ENCODE measurements around the gene MCM3AP. TPM values are rescaled to one million over a fixed set of nuclear protein-coding genes. Genes with fewer than 3 reads are reported as not detected.
A peak's percentile ranks its signal among the peaks of the same experiment; 100 is the strongest.
"Not testable (repeated sequence)": the region's sequence is repeated elsewhere in the genome, so short reads cannot be mapped to it uniquely, and the experiment has no call there.

MCM3AP gene
- total RNA-seq, 1 experiment from 2014 or later: 57.8 TPM

DNA sequence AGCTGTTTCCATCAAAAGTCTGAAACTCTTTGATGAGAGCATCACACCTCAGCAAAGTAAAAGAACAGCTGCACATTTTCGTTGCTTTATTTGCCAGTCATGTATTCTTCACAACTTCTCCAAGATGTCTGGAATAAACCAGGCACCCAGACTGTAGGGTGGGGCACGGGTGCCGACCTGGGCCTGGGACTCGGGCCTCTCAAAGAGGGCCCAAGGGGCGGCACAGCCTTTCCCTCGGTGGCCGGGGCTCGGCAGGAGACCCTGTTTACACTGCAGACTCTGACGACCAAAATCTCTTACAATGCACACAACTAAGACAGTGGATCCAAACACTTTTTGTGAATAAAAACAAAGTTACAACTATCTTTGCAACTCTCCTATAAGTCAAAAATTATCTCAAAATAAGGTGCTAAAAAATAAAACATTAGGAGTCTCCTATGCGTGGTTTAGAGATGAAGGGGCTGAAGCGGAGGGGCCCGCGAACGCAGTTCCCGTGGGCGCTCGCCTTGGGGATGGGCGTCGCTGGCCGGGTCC, 57.5 kb downstream of the MCM3AP start:
- Histone ChIP-seq H2AFZ (peak overlapping the region; percentile 85), H3K9me2 (ENCODE audit: insufficient read depth) (no peaks in the 10 kb centered on the region), H3F3A (ENCODE audit: insufficient read depth, low read depth) (peaks cover 4% of the 10 kb centered on the region; the same call in 1 of the 2 replicates), H3K9me3 (ENCODE audit: insufficient read depth, low read depth) (no peaks in the 10 kb centered on the region), H3K27me3 (ENCODE audit: insufficient read depth, low read depth) (no peaks in the 10 kb centered on the region), H3K4me1 (replicated peaks; ENCODE audit: insufficient read depth) (peaks cover 28% of the 10 kb centered on the region), H3K79me2 (ENCODE audit: low read depth) (peaks cover 21% of the 10 kb centered on the region; the same call in 1 of the 2 replicates), H4K20me1 (ENCODE audit: insufficient read depth) (no peaks in the 10 kb centered on the region), H3K4me3 (peak overlapping the region; percentile 63), H3K4me2 (peak overlapping the region; percentile 88), H3K27ac (no peak overlapping the region), H3K36me3 (ENCODE audit: low read depth) (0 out of 2 replicates have a peak, but pooled peaks cover 4% of the 10 kb centered on the region)
- intact Hi-C loops (cut with micrococcal nuclease; ENCODE audit: unreplicated experiment): loop anchor here (1.0 to 5.0 kb wide), 3 partner anchors 40 to 246 kb away; partner anchors contain the start of gene COL6A1
- BruUV-seq (replicated peaks): no TSS peak
- CTCF ChIA-PET: no interaction called here
- TF ChIP-seq EZH2 (IDR thresholded peaks at IDR 0.05; ENCODE audit: low read depth) (no peak), CTCF (conservative IDR thresholded peaks at IDR 0.05) (no peak)
- POLR2A ChIA-PET (ENCODE audit: unreplicated experiment): no interaction called here
- no peak for DNase-seq

DNA sequence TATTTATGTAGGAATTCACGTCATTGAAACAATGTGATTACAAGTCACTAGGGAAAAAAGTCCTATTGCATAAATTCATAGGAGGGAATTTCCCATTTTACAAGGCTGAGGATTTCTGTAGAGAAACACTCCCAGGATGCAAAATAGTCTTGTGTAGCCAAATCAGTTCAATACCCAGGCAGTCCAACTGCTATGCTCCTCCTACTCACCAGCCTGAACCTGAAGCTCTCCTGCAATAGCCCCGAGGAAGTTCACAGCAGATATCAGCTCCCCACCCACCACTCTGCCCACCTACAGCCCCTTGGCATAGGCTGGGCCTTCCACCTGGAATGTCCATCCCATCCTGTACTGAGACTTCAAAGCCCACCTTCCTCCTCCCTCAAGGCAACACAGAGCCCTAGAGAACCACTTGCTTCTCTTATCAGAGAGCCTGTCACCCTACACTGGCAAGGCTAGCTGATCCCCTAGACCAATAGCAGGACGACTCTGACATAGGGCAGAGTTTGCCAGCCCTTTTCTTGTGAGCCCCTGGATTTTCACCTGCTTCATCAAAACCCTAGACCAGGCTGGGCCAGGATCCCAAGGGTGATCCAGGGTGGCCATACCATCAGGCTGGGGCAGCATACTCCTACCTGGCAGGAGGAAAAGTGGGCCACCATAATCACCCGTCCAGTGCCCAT, 58.4 kb downstream of the MCM3AP start:
- Histone ChIP-seq H3K4me1 (replicated peaks; ENCODE audit: insufficient read depth) (peaks cover 28% of the 10 kb centered on the region), H4K20me1 (ENCODE audit: insufficient read depth) (no peaks in the 10 kb centered on the region), H3K27me3 (ENCODE audit: insufficient read depth, low read depth) (no peaks in the 10 kb centered on the region), H3K4me3 (peak overlapping the region; percentile 63; the same call in 1 of the 2 replicates), H3K9me3 (ENCODE audit: insufficient read depth, low read depth) (no peaks in the 10 kb centered on the region), H3K79me2 (ENCODE audit: low read depth) (peaks cover 21% of the 10 kb centered on the region; the same call in 1 of the 2 replicates), H3K36me3 (ENCODE audit: low read depth) (no peaks in the 10 kb centered on the region), H3K9me2 (ENCODE audit: insufficient read depth) (no peaks in the 10 kb centered on the region), H3K27ac (no peak overlapping the region), H3K4me2 (peak overlapping the region; percentile 88), H2AFZ (no peak overlapping the region), H3F3A (ENCODE audit: insufficient read depth, low read depth) (peaks cover 4% of the 10 kb centered on the region; the same call in 1 of the 2 replicates)
- intact Hi-C loops (cut with micrococcal nuclease; ENCODE audit: unreplicated experiment): loop anchor here (5.0 kb wide), 2 partner anchors 80 to 245 kb away; partner anchors contain the start of gene COL6A1
- ChIA-PET CTCF (no interaction called here), POLR2A (ENCODE audit: unreplicated experiment) (no interaction called here)
- DNase-seq: peak in 1 of 2 experiments; percentile 5
- BruUV-seq (replicated peaks): no TSS peak
- TF ChIP-seq EZH2 (IDR thresholded peaks at IDR 0.05; ENCODE audit: low read depth) (no peak), CTCF (conservative IDR thresholded peaks at IDR 0.05) (no peak)

GRCh38 chr21:46226146-46226545, 59.3 kb downstream of the MCM3AP start:
- H3K27ac ChIP-seq: no peak overlapping the region
- no peaks in the 10 kb centered on the region for H4K20me1 ChIP-seq (ENCODE audit: insufficient read depth)
- no peaks in the 10 kb centered on the region for H3K9me3 ChIP-seq (ENCODE audit: insufficient read depth, low read depth)
- H3K4me3 ChIP-seq: no peak overlapping the region
- no TSS peak for BruUV-seq (replicated peaks)
- no peak for DNase-seq
- H3K9me2 ChIP-seq (ENCODE audit: insufficient read depth): no peaks in the 10 kb centered on the region
- peaks cover 28% of the 10 kb centered on the region for H3K4me1 ChIP-seq (replicated peaks; ENCODE audit: insufficient read depth)
- peaks cover 21% of the 10 kb centered on the region; the same call in 1 of the 2 replicates for H3K79me2 ChIP-seq (ENCODE audit: low read depth)
- peak overlapping the region; percentile 88 for H3K4me2 ChIP-seq
- H3F3A ChIP-seq (ENCODE audit: insufficient read depth, low read depth): peaks cover 4% of the 10 kb centered on the region; the same call in 1 of the 2 replicates
- H3K27me3 ChIP-seq (ENCODE audit: insufficient read depth, low read depth): no peaks in the 10 kb centered on the region
- no peak for TF ChIP-seq EZH2 (IDR thresholded peaks at IDR 0.05; ENCODE audit: low read depth)
- TF ChIP-seq CTCF (conservative IDR thresholded peaks at IDR 0.05): no peak
- H3K36me3 ChIP-seq (ENCODE audit: low read depth): no peaks in the 10 kb centered on the region
- intact Hi-C loops (cut with micrococcal nuclease; ENCODE audit: unreplicated experiment): loop anchor here (5.0 kb wide), 2 partner anchors 79 to 244 kb away; partner anchors contain the start of gene COL6A1
- POLR2A ChIA-PET (ENCODE audit: unreplicated experiment): no interaction called here
- CTCF ChIA-PET: no interaction called here
- no peak overlapping the region for H2AFZ ChIP-seq

DNA sequence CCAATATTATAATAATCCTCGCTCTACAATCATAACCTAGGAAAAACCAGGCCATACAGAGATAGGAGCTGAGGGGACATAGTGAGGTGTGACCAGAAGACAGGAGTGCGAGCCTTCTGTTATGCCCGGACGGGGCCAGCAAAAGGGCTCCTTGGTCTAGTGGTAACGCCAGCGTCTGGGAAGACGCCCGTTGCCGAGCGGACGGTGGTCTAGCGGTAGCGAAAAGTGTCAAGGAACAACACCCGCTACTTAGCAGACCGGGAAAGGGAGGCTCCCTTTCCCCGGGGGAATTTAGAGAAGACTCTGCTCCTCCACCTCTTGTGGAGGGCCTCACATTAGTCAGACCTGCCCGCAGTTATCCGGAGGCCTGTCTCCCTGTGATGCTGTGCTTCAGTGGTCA, 61.8 kb downstream of the MCM3AP start:
- H3F3A ChIP-seq (ENCODE audit: insufficient read depth, low read depth); H3K36me3 ChIP-seq (ENCODE audit: low read depth); H3K9me3 ChIP-seq (ENCODE audit: insufficient read depth, low read depth); intact Hi-C loops (cut with micrococcal nuclease; ENCODE audit: unreplicated experiment); H3K4me3 ChIP-seq; H3K79me2 ChIP-seq (ENCODE audit: low read depth); H4K20me1 ChIP-seq (ENCODE audit: insufficient read depth); POLR2A ChIA-PET (ENCODE audit: unreplicated experiment); H3K4me2 ChIP-seq; H3K9me2 ChIP-seq (ENCODE audit: insufficient read depth); CTCF ChIA-PET; H3K27me3 ChIP-seq (ENCODE audit: insufficient read depth, low read depth); H3K27ac ChIP-seq; BruUV-seq (replicated peaks); H2AFZ ChIP-seq; DNase-seq: not testable (repeated sequence)
- H3K4me1 ChIP-seq (replicated peaks; ENCODE audit: insufficient read depth): peaks cover 18% of the 10 kb centered on the region
